Activated T-cell treated with anti-CD3 and anti-CD28 coated beads, Interleukin-2, amount 50 U/mL, for 72 hours (primary cell): ENCODE data around the gene DDO. TPM values are rescaled to one million over a fixed set of nuclear protein-coding genes. Genes with fewer than 3 reads are reported as not detected.

Source experiments
- total RNA-seq, 2 donors: library from RNA; stranded (reverse); gene quantifications; one replicate each; pipeline ENCODE4 v1.2.3, GENCODE V29; 2022

Gene DDO
- total RNA-seq, 2 donors from 2014 or later, result not detected

Other genes with a start within 250 kb of the DDO start
- gene WASF1, start 235.9 kb downstream of the DDO start, total RNA-seq, result 1 to 10 TPM; 2.6 to 3.3 TPM
- 10 to 100 TPM; 26.6 to 38.3 TPM for gene CDC40, start 235.1 kb downstream of the DDO start, total RNA-seq
- gene METTL24, start 57.2 kb downstream of the DDO start, total RNA-seq, result not detected
- gene SLC22A16, start 61.0 kb upstream of the DDO start, total RNA-seq, result not detected